HepG2 (cell line): ENCODE results near the gene POLH. TPM values are rescaled to one million over a fixed set of nuclear protein-coding genes. Genes with fewer than 3 reads are reported as not detected.

ENCODE experiments used
- ATAC-seq: fragments of 200-7000 bp; cut with Tn5 transposase; 3 replicates; pipeline ENCODE4 v1.9.1; 2020; ENCODE audit warnings: mild to moderate bottlenecking, moderate library complexity
- BruUV-seq: library from RNA; stranded (reverse); fragments of 400-500 nt; replicated peaks from 2 replicates; lab custom pipeline; 2021; lab: Mats Ljungman, UMichigan
- CTCF ChIA-PET: fragments of 300-600 bp; formaldehyde crosslinking; extraction: SDS; loops from one replicate; lab custom pipeline; 2021; ENCODE audit warnings: low total read pairs, inconsistent platforms, low intra/inter-chr PET ratio; lab: Yijun Ruan, JAX
- POLR2A ChIA-PET: fragments of 350-600 bp; sonication (Branson Sonifier 250); formaldehyde crosslinking; loops from one replicate; lab custom pipeline; 2020; ENCODE audit warnings: antibody characterized with exemption, inconsistent platforms; lab: Yijun Ruan, JAX
- DNase-seq: peaks from one replicate; pipeline ENCODE4 v3.0.0-alpha.2; 2015; ENCODE audit warnings: low spot score
- FAIRE-seq: peaks from 3 replicates; lab custom pipeline; 2011; peaks lifted over from hg19 to GRCh38; lab: Jason Lieb, UNC
- H2AFZ ChIP-seq: one replicate; pipeline ENCODE4 v1.6.1; 2011; ENCODE audit warnings: low read length, inconsistent platforms
- H3K27ac ChIP-seq: fragments of 300-600 bp; 3 replicates; pipeline ENCODE4 v1.8.0; 2011; ENCODE audit warnings: mixed run types, mild to moderate bottlenecking, mixed read lengths, low read length, inconsistent platforms; ENCODE audit not compliant: insufficient read depth; ENCODE audit errors: extremely low read length
- H3K27me3 ChIP-seq, 2 experiments: fragments of 200-600 bp in 1 of 2; 2 replicates in 1 of 2; 3 replicates in 1 of 2; pipeline versions ENCODE4 v1.6.0 to v1.8.0; 2011; ENCODE audit warnings: low read length in 2 of 2, mild to moderate bottlenecking in 2 of 2, moderate library complexity in 2 of 2, inconsistent platforms in 1 of 2; ENCODE audit not compliant: insufficient read depth in 2 of 2, control insufficient read depth in 1 of 2
- H3K36me3 ChIP-seq, 2 experiments: fragments of 200-600 bp in 1 of 2; replicated peaks in 1 of 2; 2 replicates in 1 of 2; 3 replicates in 1 of 2; pipeline versions ENCODE4 v1.5.1 to v1.8.0; 2011; ENCODE audit warnings: low read length in 2 of 2, inconsistent platforms in 1 of 2; ENCODE audit not compliant: insufficient read depth in 2 of 2, control insufficient read depth in 1 of 2
- H3K4me1 ChIP-seq: 2 replicates; pipeline ENCODE4 v1.5.1; 2012; ENCODE audit warnings: low read length, inconsistent platforms; ENCODE audit not compliant: insufficient read depth
- H3K4me2 ChIP-seq: 2 replicates; pipeline ENCODE4 v1.6.0; 2011; ENCODE audit warnings: low read depth, low read length, inconsistent platforms
- H3K4me3 ChIP-seq, 3 experiments: fragments of 200-600 bp in 1 of 3; sonication (generic), shearing (Covaris generic) in 1 of 3; replicated peaks in 1 of 3; 2 replicates each; pipeline ENCODE4 v1.5.1; 2011 to 2016; ENCODE audit warnings: low read length in 3 of 3, inconsistent platforms in 2 of 3, low read depth in 2 of 3, mild to moderate bottlenecking in 2 of 3, control low read depth in 1 of 3, mixed read lengths in 1 of 3; ENCODE audit not compliant: insufficient read depth in 1 of 3
- H3K79me2 ChIP-seq: one replicate; pipeline ENCODE4 v1.6.1; 2011; ENCODE audit warnings: low read length, inconsistent platforms; ENCODE audit not compliant: insufficient read depth
- H3K9ac ChIP-seq: 2 replicates; pipeline ENCODE4 v1.6.0; 2011; ENCODE audit warnings: mild to moderate bottlenecking, low read depth, low read length, inconsistent platforms; ENCODE audit not compliant: insufficient read depth
- H3K9me3 ChIP-seq: 2 replicates; pipeline ENCODE4 v1.5.1; 2012; ENCODE audit warnings: mild to moderate bottlenecking, low read length
- H4K20me1 ChIP-seq: 2 replicates; pipeline ENCODE4 v1.6.0; 2011; ENCODE audit warnings: inconsistent platforms, mild to moderate bottlenecking, low read length, moderate library complexity; ENCODE audit not compliant: insufficient read depth
- ATF4 ChIP-seq, 2 experiments: fragments of 450-650 bp in 1 of 2; sonication (generic) in 1 of 2; formaldehyde crosslinking; IDR thresholded peaks; 2 replicates each; pipeline versions ENCODE4 v1.5.0 to v1.8.0; 2020 to 2022; ENCODE audit warnings: mild to moderate bottlenecking in 1 of 2, missing genetic modification reagents in 1 of 2
- ATF7 ChIP-seq, 2 experiments: fragments of 450-650 bp in 1 of 2; sonication (generic) in 1 of 2; formaldehyde crosslinking in 1 of 2; IDR thresholded peaks; 2 replicates each; pipeline versions ENCODE4 v1.4.0 to v1.6.1; 2016 to 2020; ENCODE audit warnings: antibody characterized with exemption in 1 of 2, mild to moderate bottlenecking in 1 of 2, missing genetic modification reagents in 1 of 2
- BRF2 ChIP-seq: sonication (generic); formaldehyde crosslinking; IDR thresholded peaks from 2 replicates; pipeline ENCODE4 v1.8.1; 2022; ENCODE audit warnings: mild to moderate bottlenecking, missing genetic modification reagents
- CHD4 ChIP-seq: fragments of 200-600 bp; sonication (generic); IDR thresholded peaks from 2 replicates; pipeline ENCODE4 v1.7.0; 2017; ENCODE audit warnings: mild to moderate bottlenecking, low read length, borderline replicate concordance
- GPN1 ChIP-seq: sonication (generic); formaldehyde crosslinking; IDR thresholded peaks from 2 replicates; pipeline ENCODE4 v1.5.1; 2020; ENCODE audit warnings: missing genetic modification reagents, borderline replicate concordance
- GTF3A ChIP-seq: sonication (generic); formaldehyde crosslinking; conservative IDR thresholded peaks from 2 replicates; pipeline ENCODE4 v1.4.0; 2020; ENCODE audit warnings: mild to moderate bottlenecking, missing genetic modification reagents
- MBD4 ChIP-seq: IDR thresholded peaks from 2 replicates; pipeline ENCODE4 v1.6.1; 2012; ENCODE audit warnings: low read length, inconsistent platforms, borderline replicate concordance
- MYPOP ChIP-seq: sonication (generic); formaldehyde crosslinking; IDR thresholded peaks from 2 replicates; pipeline ENCODE4 v1.8.1; 2023; ENCODE audit warnings: mild to moderate bottlenecking, moderate library complexity, missing genetic modification reagents
- NCOA1 ChIP-seq: sonication (generic); formaldehyde crosslinking; IDR thresholded peaks from 2 replicates; pipeline ENCODE4 v1.9.0; 2021; ENCODE audit warnings: missing genetic modification reagents
- PAX8 ChIP-seq: sonication (generic); formaldehyde crosslinking; IDR thresholded peaks from 2 replicates; pipeline ENCODE4 v1.8.0; 2022; ENCODE audit warnings: mild to moderate bottlenecking, missing genetic modification reagents, borderline replicate concordance
- REST ChIP-seq, 2 experiments: IDR thresholded peaks; 2 replicates each; pipeline ENCODE4 v1.6.1; 2011 to 2012; ENCODE audit warnings: low read length in 2 of 2, borderline replicate concordance in 1 of 2, low read depth in 1 of 2, mild to moderate bottlenecking in 1 of 2, moderate library complexity in 1 of 2
- RFX1 ChIP-seq: fragments of 450-650 bp; IDR thresholded peaks from 2 replicates; pipeline ENCODE4 v1.6.1; 2017
- TFE3 ChIP-seq: IDR thresholded peaks from 2 replicates; pipeline ENCODE4 v1.6.1; 2016
- ZKSCAN8 ChIP-seq: IDR thresholded peaks from 2 replicates; pipeline ENCODE4 v1.6.1; 2016; ENCODE audit warnings: borderline replicate concordance, missing genetic modification reagents, missing compliant biosample characterization
- ZNF550 ChIP-seq: sonication (generic); formaldehyde crosslinking; IDR thresholded peaks from 2 replicates; pipeline ENCODE4 v1.4.0; 2020; ENCODE audit warnings: mild to moderate bottlenecking, missing genetic modification reagents, borderline replicate concordance
- ZNF644 ChIP-seq: IDR thresholded peaks from 2 replicates; pipeline ENCODE4 v1.6.1; 2016; ENCODE audit warnings: low read depth
- ZNF879 ChIP-seq: sonication (generic); formaldehyde crosslinking; IDR thresholded peaks from 2 replicates; pipeline ENCODE4 v1.8.1; 2023; ENCODE audit warnings: missing genetic modification reagents
- WGBS: methylation state at CpG from one replicate; pipeline ENCODE4 v1.1.6; 2017; ENCODE audit warnings: low lambda C conversion rate; 5-methylcytosine and 5-hydroxymethylcytosine counted together
- in situ Hi-C: cut with HindIII; loops from 2 replicates; pipeline ENCODE4 v1.10.0; 2017; ENCODE audit warnings: low pct_unique_long_range_greater_than_20kb; ENCODE audit not compliant: extremely low pct_ligation_motif_present
- intact Hi-C: fragments of 100-400 bp; cut with micrococcal nuclease; formaldehyde crosslinking; loops from one replicate; pipeline ENCODE4 v1.10.0; 2022; ENCODE audit not compliant: unreplicated experiment
- polyA plus RNA-seq, 8 experiments: library from polyadenylated mRNA; depleted of rRNA in 3 of 8; stranded (reverse) in 7 of 8; unstranded in 1 of 8; fragments of >200 nt; fragmentation: Illumina TruSeq in 4 of 8; extraction: Trizol in 4 of 8; gene quantifications; 2 replicates each; pipeline versions ENCODE4 v1.2.1 to v1.2.3, GENCODE V29; 2011 to 2016; ENCODE audit warnings: low read depth in 4 of 8, missing spikeins in 1 of 8, mixed read lengths in 1 of 8; ENCODE audit not compliant: insufficient read depth in 1 of 8
- total RNA-seq, 5 experiments: library from RNA; depleted of rRNA; stranded (reverse); fragments of >200 nt; fragmentation: Illumina TruSeq; extraction: Trizol; gene quantifications; 2 replicates each; pipeline ENCODE4 v1.2.3, GENCODE V29; 2016; ENCODE audit warnings: low read depth in 1 of 5

POLH gene
- total and polyA plus RNA-seq, 2 of the 13 experiments (the other 11 are each of a cell fraction or from before 2014, with no cell fraction given) = 11.6 to 25.0 TPM

- Histone ChIP-seq H3K9me3 (no peaks in the 10 kb centered on the region), H3K4me3 (no peak overlapping the region), H3K79me2 (no peaks in the 10 kb centered on the region), H3K27ac (no peak overlapping the region), H3K27me3 (no peaks in the 10 kb centered on the region), H3K4me1 (no peaks in the 10 kb centered on the region), H3K9ac (no peak overlapping the region), H4K20me1 (no peaks in the 10 kb centered on the region), H3K36me3 (peaks cover 40 to 78% of the 10 kb centered on the region in 2 experiments), H2AFZ (no peak overlapping the region), H3K4me2 (no peak overlapping the region)
- no peak for FAIRE-seq
- POLR2A ChIA-PET = no interaction called here
- WGBS = 100% methylated on average over 1 of the region's 1 CpG
- no peak for DNase-seq
- in situ Hi-C loops = no loop called here
- CTCF ChIA-PET = no interaction called here
- intact Hi-C loops = no loop called here
- no peak for ATAC-seq
- BruUV-seq = no TSS peak
- TF ChIP-seq ZNF879 (no peak), BRF2 (CRISPR knock-in tag) (no peak), REST (IDR thresholded peaks at IDR 0.05; ENCODE audit: borderline replicate concordance in 1 of 2, low read depth in 1 of 2, low read length in 2 of 2) (no peak), NCOA1 (CRISPR knock-in tag) (no peak), RFX1 (no peak), ATF4 (CRISPR knock-in tag; IDR thresholded peaks at IDR 0.05) (no peak), CHD4 (no peak), MBD4 (no peak), TFE3 (CRISPR knock-in tag) (no peak), ATF7 (IDR thresholded peaks at IDR 0.05) (no peak), ATF7 (CRISPR knock-in tag; IDR thresholded peaks at IDR 0.05) (no peak), MYPOP (CRISPR knock-in tag) (no peak), GPN1 (CRISPR knock-in tag) (no peak), PAX8 (no peak), ZKSCAN8 (CRISPR knock-in tag) (no peak), ZNF550 (CRISPR knock-in tag) (no peak), ZNF644 (CRISPR knock-in tag) (no peak), GTF3A (no peak)
Measured at GRCh38 chr6:43532201-43532600, 43.8 kb upstream of the POLH start.
